ENCODE data around the gene ST6GAL1. TPM values are rescaled to one million over a fixed set of nuclear protein-coding genes. Genes with fewer than 3 reads are reported as not detected.

Gene ST6GAL1
- total and polyA plus RNA-seq, 10 of the 15 experiments (the other 5 are each of a cell fraction or from before 2014, with no cell fraction given) = 74.2 to 248 (median 149) TPM

- DNase-seq (ENCODE audit: low read depth, low spot score) (no peak), ATAC-seq (no peak), FAIRE-seq (no peak)
- TF ChIP-seq ZSCAN29 (IDR thresholded peaks at IDR 0.05) (no peak), POU2F2 (IDR thresholded peaks at IDR 0.05; ENCODE audit: borderline replicate concordance, low read depth, low read length) (no peak), ZBTB4 (CRISPR knock-in tag; IDR thresholded peaks at IDR 0.05) (no peak), SMARCA5 (IDR thresholded peaks at IDR 0.05) (no peak), ATF3 (IDR thresholded peaks at IDR 0.05; ENCODE audit: borderline replicate concordance, extremely low read depth, low read depth, low read length) (no peak), ETV6 (conservative IDR thresholded peaks at IDR 0.05 in 1 of 2, IDR thresholded peaks at IDR 0.05 in 1 of 2; ENCODE audit: borderline replicate concordance in 1 of 2, low read depth in 1 of 2) (no peak), BRCA1 (IDR thresholded peaks at IDR 0.05; ENCODE audit: low read depth, low read length) (no peak), EED (IDR thresholded peaks at IDR 0.05; ENCODE audit: low read depth) (no peak)
- no peak overlapping the region for H2AFZ ChIP-seq (ENCODE audit: control insufficient read depth, low read depth, low read length)
- ChIA-PET CTCF (interaction anchor here (1.3 to 2.8 kb wide), 4 partner anchors 78 to 134 kb away, joined by 3 to 11 read pairs (median 10); no protein-coding TSS in a partner anchor), RAD21 (ENCODE audit: unreplicated experiment) (interaction anchor here (2.5 to 4.1 kb wide), 4 partner anchors 25 to 93 kb away, joined by 13 to 47 read pairs (median 28); no protein-coding TSS in a partner anchor), SMC1A (ENCODE audit: uncharacterized antibody, unreplicated experiment) (interaction anchor here (1.4 to 4.8 kb wide), 8 partner anchors 24 to 132 kb away, joined by 3 to 42 read pairs (median 8); no protein-coding TSS in a partner anchor), POLR2A (interaction anchor here (1.1 to 3.6 kb wide), 5 partner anchors 19 to 93 kb away, joined by 5 to 20 read pairs (median 8); no protein-coding TSS in a partner anchor)
- H3K27ac ChIP-seq (ENCODE audit: control insufficient read depth, insufficient read depth) = no peak overlapping the region
- peaks cover 64% of the 10 kb centered on the region for H3K79me2 ChIP-seq (ENCODE audit: control insufficient read depth, insufficient read depth, low read length)
- peak overlapping the region; percentile 96; the same call in 1 of the 2 replicates for H3K4me3 ChIP-seq
- H3K27me3 ChIP-seq (replicated peaks in 1 of 2; ENCODE audit: control insufficient read depth in 2 of 2, insufficient read depth in 2 of 2, low read length in 1 of 2) = no peaks in the 10 kb centered on the region
- 0 out of 2 replicates have a peak, but pooled peaks cover 4% of the 10 kb centered on the region for H4K20me1 ChIP-seq (ENCODE audit: control insufficient read depth, insufficient read depth)
- intact Hi-C loops (cut with micrococcal nuclease; ENCODE audit: unreplicated experiment) = loop anchor here (5.0 kb wide), 2 partner anchors 53 to 133 kb away; no protein-coding TSS in a partner anchor
- BruUV-seq (replicated peaks) = no TSS peak
- no peak overlapping the region for H3K9ac ChIP-seq (ENCODE audit: control insufficient read depth, insufficient read depth, low read length)
- H3K4me2 ChIP-seq (ENCODE audit: control insufficient read depth, insufficient read depth) = peak overlapping the region; percentile 88
- H3K4me1 ChIP-seq (ENCODE audit: control insufficient read depth, insufficient read depth, low read length) = peaks cover 11% of the 10 kb centered on the region
- in situ Hi-C loops (cut with MboI) = no loop called here
- H3K9me3 ChIP-seq (replicated peaks; ENCODE audit: control insufficient read depth, insufficient read depth, low read length) = no peaks in the 10 kb centered on the region
- peaks cover 0 to 9% of the 10 kb centered on the region in 2 experiments; a peak in 2 of 4 replicates for H3K36me3 ChIP-seq (ENCODE audit: control insufficient read depth in 2 of 2, insufficient read depth in 2 of 2, low read length in 1 of 2)
- 87% methylated on average over 4 of the region's 4 CpGs for WGBS (ENCODE audit: insufficient coverage, insufficient replicate concordance, low lambda C conversion rate, missing lambda C conversion rate)
Measured at GRCh38 chr3:186933816-186934215, 3.5 kb downstream of the ST6GAL1 start.

Measured in GM12878 (cell line).